ENCODE data around the gene SSBP1.
A peak's percentile ranks its signal among the peaks of the same experiment; 100 is the strongest.

SSBP1 gene

DNA sequence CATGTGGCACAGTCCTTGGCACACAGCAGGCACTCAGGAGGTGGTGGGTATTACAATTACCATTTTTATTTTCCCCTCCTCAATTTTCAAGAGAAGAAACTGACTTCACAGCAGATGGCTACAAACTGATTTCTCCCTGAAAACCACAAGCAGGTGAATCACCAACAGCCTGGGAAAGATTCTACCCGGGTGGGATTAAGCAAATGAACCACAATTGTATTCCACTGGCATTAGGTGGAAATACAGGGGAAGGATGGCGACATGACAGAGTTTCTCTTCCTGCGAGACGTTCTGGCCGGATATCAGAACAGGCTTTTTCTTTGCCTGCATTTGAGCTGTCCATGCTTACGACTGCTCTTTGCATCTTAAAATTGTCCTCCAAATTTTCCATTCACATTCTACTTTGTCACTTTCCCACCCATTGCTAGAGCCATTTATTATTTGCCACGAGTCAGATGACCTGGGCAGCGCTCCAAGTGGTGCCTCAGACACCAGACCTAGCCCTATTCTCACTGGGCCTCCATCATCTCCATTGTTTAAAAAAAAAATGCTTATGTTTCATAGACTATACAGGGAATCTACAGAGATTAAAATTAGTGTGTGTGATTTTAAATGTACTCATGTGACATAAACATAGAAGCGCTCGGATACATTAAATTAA is 40.8 kb upstream of the SSBP1 start:
- peak; percentile 78 for DNase-seq (ENCODE audit: low read depth)
- no peak for TF ChIP-seq CTCF (IDR thresholded peaks at IDR 0.05; ENCODE audit: insufficient read depth, low read depth, low read length, missing control alignments)
- H3K4me3 ChIP-seq (ENCODE audit: low read length): no peak overlapping the region

DNA sequence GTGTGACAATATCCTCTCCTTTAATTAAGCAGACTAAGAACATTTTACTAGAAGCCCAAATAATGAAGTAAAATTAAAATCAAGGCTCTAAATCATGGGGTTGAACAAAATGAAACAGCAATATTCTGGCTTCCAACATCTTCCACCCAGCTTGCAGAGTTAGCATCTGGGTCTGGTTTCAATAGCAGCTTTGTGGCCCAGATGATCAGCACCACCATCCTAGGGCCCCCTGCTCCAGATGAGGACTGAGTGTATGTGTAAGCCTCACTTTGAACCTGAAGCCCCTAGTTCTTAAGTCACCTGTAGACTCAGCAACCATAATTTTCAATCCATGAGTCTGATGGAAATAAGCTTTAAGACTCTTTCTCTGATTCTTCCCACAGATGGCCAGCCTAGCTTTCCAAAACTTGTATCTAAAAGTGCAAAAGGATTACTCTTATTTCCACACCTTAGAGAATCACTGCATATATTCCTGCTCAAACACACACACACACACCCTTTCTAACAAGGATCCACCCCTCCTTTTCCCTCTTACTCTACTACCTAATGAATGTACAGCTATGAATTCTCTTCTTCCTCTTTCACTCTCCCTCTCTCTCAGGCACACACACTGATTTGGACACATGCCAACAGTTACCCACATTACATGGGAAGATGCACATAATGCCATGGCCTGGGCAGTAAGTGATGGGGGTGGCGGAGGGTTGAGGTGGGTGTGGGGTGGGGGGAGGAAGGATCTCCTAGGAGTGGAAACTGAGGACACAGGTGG is 39.7 kb upstream of the SSBP1 start:
- no peak for DNase-seq (ENCODE audit: low read depth)
- H3K4me3 ChIP-seq (ENCODE audit: low read length): no peak overlapping the region
- no peak for TF ChIP-seq CTCF (IDR thresholded peaks at IDR 0.05; ENCODE audit: insufficient read depth, low read depth, low read length, missing control alignments)

DNA sequence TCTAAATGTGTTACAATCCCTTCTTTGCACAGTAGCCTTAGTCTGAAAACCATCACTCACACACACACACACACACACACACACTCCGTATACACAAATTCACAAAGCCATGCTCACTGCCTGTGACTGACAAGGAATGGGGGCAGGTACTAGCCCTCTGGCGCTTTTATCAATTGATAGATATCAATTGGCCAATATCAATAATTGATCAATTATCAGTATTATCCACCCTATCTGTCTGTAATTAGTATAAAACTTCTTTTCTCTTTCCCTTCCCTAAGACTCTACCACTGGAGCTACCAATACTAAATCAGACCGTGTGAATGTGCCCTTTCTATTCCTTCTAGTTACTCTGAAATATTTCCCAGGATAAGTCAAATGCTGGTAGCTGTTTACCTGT is 38.3 kb upstream of the SSBP1 start:
- no peak overlapping the region for H3K4me3 ChIP-seq (ENCODE audit: low read length)
- no peak for TF ChIP-seq CTCF (IDR thresholded peaks at IDR 0.05; ENCODE audit: insufficient read depth, low read depth, low read length, missing control alignments)
- no peak for DNase-seq (ENCODE audit: low read depth)

GRCh38 chr7:141700296-141700847 is 37.8 kb upstream of the SSBP1 start:
- no peak for TF ChIP-seq CTCF (IDR thresholded peaks at IDR 0.05; ENCODE audit: insufficient read depth, low read depth, low read length, missing control alignments)
- no peak overlapping the region for H3K4me3 ChIP-seq (ENCODE audit: low read length)
- no peak for DNase-seq (ENCODE audit: low read depth)

GRCh38 chr7:141700848-141701371 is 37.2 kb upstream of the SSBP1 start:
- peak overlapping the region; percentile 56 for H3K4me3 ChIP-seq (ENCODE audit: low read length)
- no peak for DNase-seq (ENCODE audit: low read depth)
- no peak for TF ChIP-seq CTCF (IDR thresholded peaks at IDR 0.05; ENCODE audit: insufficient read depth, low read depth, low read length, missing control alignments)

DNA sequence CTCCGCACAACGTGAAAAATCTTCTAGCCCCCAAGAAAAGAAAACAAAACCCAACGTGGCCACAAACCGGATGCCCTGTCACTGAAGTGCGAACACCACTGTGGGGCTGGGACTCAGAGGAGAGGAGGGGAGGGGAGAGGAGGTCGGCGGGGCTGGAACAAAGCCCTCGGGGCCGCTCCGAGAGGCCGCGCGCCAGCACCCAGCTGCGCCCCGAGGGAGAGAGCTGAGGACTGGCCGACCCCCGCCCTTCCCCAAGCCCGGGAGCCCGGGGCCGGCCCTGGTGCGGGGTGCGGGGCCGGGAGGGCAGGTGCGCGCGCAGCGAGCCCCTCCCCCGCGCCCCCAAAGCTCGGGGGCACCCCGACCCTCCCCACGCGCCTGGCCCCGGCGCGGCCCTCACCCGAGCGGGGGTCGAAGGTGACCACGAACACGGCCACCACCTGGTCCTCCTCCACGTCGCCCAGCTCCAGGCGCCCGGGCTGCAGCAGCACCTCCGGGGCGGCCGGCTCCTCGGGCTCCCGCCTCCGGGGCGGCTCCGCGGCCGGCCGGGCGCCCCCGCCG is 36.6 kb upstream of the SSBP1 start:
- TF ChIP-seq CTCF (IDR thresholded peaks at IDR 0.05; ENCODE audit: insufficient read depth, low read depth, low read length, missing control alignments): no peak
- peak; percentile 23 for DNase-seq (ENCODE audit: low read depth)
- H3K4me3 ChIP-seq (ENCODE audit: low read length): peak overlapping the region; percentile 56

Measured in epithelial cell of esophagus (primary cell).